Measurements from ENCODE around the gene MEX3A. TPM values are rescaled to one million over a fixed set of nuclear protein-coding genes. Genes with fewer than 3 reads are reported as not detected.

MEX3A gene
- total RNA-seq, 2 experiments from 2014 or later = 5.3 TPM

- Histone ChIP-seq H3K9me3 (ENCODE audit: low read length) (no peaks in the 10 kb centered on the region), H3K9me2 (ENCODE audit: insufficient read depth, low read length) (no peaks in the 10 kb centered on the region), H3K4me1 (ENCODE audit: insufficient read depth, low read length, poor library complexity, severe bottlenecking) (peaks cover 18% of the 10 kb centered on the region), H2AFZ (ENCODE audit: low read length) (no peak overlapping the region; the same call in 1 of the 2 replicates), H4K20me1 (ENCODE audit: insufficient read depth, low read length) (no peaks in the 10 kb centered on the region), H3K4me3 (ENCODE audit: low read depth, low read length, poor library complexity, severe bottlenecking) (no peak overlapping the region), H3K36me3 (ENCODE audit: insufficient read depth, low read length) (no peaks in the 10 kb centered on the region), H3K27ac (ENCODE audit: low read depth, low read length, poor library complexity, severe bottlenecking) (no peak overlapping the region), H3K4me2 (ENCODE audit: low read length) (peak overlapping the region; percentile 60; the same call in 1 of the 2 replicates), H3K79me2 (ENCODE audit: insufficient read depth, low read depth, low read length) (no peaks in the 10 kb centered on the region)
- CTCF ChIA-PET (ENCODE audit: unreplicated experiment) = interaction anchor here (0.6 to 2.6 kb wide), 4 partner anchors 12 to 127 kb away, joined by 3 to 13 read pairs (median 3); no protein-coding TSS in a partner anchor
- POLR2A ChIA-PET = interaction anchor here (1.1 kb wide), 1 partner anchor 24 kb away, joined by 5 read pairs; no protein-coding TSS in a partner anchor
- no TSS peak for BruUV-seq (replicated peaks)
- intact Hi-C loops (cut with micrococcal nuclease; ENCODE audit: unreplicated experiment) = no loop called here
- DNase-seq (ENCODE audit: low spot score) = no peak
- no peak for TF ChIP-seq CTCF (conservative IDR thresholded peaks at IDR 0.05; ENCODE audit: low read length)
- no peak for TF ChIP-seq EZH2phosphoT487 (IDR thresholded peaks at IDR 0.05; ENCODE audit: borderline replicate concordance, low read depth, low read length)
Measured at GRCh38 chr1:156097499-156098178, 15.4 kb upstream of the MEX3A start.

GRCh38 chr1:156096640-156097391 lies 14.6 kb upstream of the MEX3A start:
- TF ChIP-seq EZH2phosphoT487 (IDR thresholded peaks at IDR 0.05; ENCODE audit: borderline replicate concordance, low read depth, low read length) = no peak
- peak; percentile 99 for TF ChIP-seq CTCF (conservative IDR thresholded peaks at IDR 0.05; ENCODE audit: low read length)
- Histone ChIP-seq H3K79me2 (ENCODE audit: insufficient read depth, low read depth, low read length) (no peaks in the 10 kb centered on the region), H3K4me2 (ENCODE audit: low read length) (peak overlapping the region; percentile 60), H3K36me3 (ENCODE audit: insufficient read depth, low read length) (no peaks in the 10 kb centered on the region), H2AFZ (ENCODE audit: low read length) (peak overlapping the region; percentile 86; the same call in 1 of the 2 replicates), H3K9me3 (ENCODE audit: low read length) (no peaks in the 10 kb centered on the region), H3K4me3 (ENCODE audit: low read depth, low read length, poor library complexity, severe bottlenecking) (no peak overlapping the region), H3K9me2 (ENCODE audit: insufficient read depth, low read length) (no peaks in the 10 kb centered on the region), H4K20me1 (ENCODE audit: insufficient read depth, low read length) (no peaks in the 10 kb centered on the region), H3K27ac (ENCODE audit: low read depth, low read length, poor library complexity, severe bottlenecking) (no peak overlapping the region), H3K4me1 (ENCODE audit: insufficient read depth, low read length, poor library complexity, severe bottlenecking) (peaks cover 18% of the 10 kb centered on the region)
- no TSS peak for BruUV-seq (replicated peaks)
- peak; percentile 82 for DNase-seq (ENCODE audit: low spot score)
- intact Hi-C loops (cut with micrococcal nuclease; ENCODE audit: unreplicated experiment) = loop anchor here (1.0 kb wide), 1 partner anchor 33 kb away; no protein-coding TSS in a partner anchor
- CTCF ChIA-PET (ENCODE audit: unreplicated experiment) = interaction anchor here (0.6 to 2.6 kb wide), 6 partner anchors 29 to 458 kb away, joined by 3 to 13 read pairs (median 3); no protein-coding TSS in a partner anchor
- POLR2A ChIA-PET = interaction anchor here (0.7 to 1.1 kb wide), 2 partner anchors 25 to 186 kb away, joined by 5 read pairs; no protein-coding TSS in a partner anchor

All from OCI-LY7 (cell line).